Measurements from ENCODE around the gene PALS1.

- TF ChIP-seq, protein P1, sequence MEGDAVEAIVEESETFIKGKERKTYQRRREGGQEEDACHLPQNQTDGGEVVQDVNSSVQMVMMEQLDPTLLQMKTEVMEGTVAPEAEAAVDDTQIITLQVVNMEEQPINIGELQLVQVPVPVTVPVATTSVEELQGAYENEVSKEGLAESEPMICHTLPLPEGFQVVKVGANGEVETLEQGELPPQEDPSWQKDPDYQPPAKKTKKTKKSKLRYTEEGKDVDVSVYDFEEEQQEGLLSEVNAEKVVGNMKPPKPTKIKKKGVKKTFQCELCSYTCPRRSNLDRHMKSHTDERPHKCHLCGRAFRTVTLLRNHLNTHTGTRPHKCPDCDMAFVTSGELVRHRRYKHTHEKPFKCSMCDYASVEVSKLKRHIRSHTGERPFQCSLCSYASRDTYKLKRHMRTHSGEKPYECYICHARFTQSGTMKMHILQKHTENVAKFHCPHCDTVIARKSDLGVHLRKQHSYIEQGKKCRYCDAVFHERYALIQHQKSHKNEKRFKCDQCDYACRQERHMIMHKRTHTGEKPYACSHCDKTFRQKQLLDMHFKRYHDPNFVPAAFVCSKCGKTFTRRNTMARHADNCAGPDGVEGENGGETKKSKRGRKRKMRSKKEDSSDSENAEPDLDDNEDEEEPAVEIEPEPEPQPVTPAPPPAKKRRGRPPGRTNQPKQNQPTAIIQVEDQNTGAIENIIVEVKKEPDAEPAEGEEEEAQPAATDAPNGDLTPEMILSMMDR (IDR thresholded peaks at IDR 0.05; ENCODE audit: poor library complexity, severe bottlenecking) = no peak
- TF ChIP-seq EZH2 (IDR thresholded peaks at IDR 0.05; ENCODE audit: borderline replicate concordance, insufficient read depth, low read length, poor library complexity, severe bottlenecking) (no peak), POLR2AphosphoS5 (IDR thresholded peaks at IDR 0.05) (no peak), EP300 (conservative IDR thresholded peaks at IDR 0.05; ENCODE audit: poor library complexity, severe bottlenecking) (no peak), TAF1 (IDR thresholded peaks at IDR 0.05; ENCODE audit: low read depth) (no peak), SMC3 (conservative IDR thresholded peaks at IDR 0.05; ENCODE audit: poor library complexity) (no peak), RAD21 (conservative IDR thresholded peaks at IDR 0.05) (no peak)
Observed at GRCh38 chr14:67207810-67208209, 33.4 kb upstream of the PALS1 start.
